ENCODE data around the gene MAMDC4. TPM values are rescaled to one million over a fixed set of nuclear protein-coding genes. Genes with fewer than 3 reads are reported as not detected.

The MAMDC4 gene
- total RNA-seq, 4 donors from 2014 or later = 1.0 to 2.2 (median 1.8) TPM

DNA sequence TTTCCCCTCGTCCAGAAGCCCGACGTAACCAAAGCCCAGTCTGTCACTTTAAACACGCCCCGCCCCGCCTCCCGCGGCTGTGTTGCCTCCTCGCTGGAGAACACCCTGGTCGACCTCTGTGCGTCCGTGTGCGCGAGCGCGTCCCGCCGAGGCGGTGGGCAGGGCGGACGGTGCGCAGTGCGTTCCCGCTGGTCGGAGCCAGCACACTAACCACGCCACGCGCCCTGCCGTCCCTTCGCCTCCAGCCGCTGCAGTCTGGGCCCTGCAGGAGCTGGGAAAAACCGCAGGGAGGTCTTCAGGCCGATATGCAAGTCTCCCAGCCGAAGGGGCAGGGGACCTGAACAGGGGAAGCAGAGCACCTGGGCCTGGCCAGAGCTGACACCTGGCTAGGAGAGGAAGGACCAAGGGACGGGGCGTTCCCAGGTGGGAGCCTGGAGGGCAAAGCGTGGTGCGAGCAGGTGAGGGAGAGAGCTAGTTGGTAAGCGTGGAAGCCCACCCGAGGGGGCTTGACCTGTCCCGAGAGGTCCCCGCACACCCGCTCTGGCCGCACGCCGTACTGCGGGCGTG, 4.2 kb upstream of the MAMDC4 start:
- ATAC-seq = peak; percentile 33
- H3K4me1 ChIP-seq = peaks cover 0 to 79% (median 37%) of the 10 kb centered on the region in 3 donors

DNA sequence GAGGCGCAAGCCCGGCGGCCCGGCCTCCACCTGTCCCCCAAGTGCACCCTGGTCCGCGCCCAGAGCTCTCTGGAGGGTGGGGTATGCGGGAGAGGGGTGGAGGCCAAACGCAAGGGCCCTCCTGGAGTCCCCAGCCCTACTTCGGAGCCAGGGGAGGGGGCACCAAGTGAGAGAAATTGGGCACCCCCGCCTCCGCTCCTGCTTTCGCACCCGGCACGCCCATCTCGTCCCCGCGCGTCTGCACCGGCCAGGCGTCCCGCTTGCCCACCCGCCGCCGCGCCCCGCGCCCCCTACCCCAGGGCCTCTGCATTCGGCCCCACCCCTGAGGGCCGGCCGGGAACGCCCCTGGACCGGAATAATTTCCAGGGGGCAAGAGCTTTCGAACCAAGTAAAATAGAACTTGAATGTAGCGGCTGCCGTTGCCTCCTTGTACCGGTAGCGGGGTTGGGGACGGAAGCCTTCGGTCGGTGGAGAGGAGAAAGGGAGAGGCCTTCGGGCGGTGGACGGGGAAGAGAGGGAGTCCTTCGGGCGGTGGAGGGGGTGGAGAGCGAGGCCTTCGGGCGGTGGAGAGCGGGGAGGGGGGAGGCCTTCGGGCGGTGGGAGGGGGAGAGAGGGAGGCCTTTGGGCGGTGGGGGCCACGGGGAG, 3.6 kb upstream of the MAMDC4 start:
- Histone ChIP-seq H3K4me3 (peak overlapping the region; percentile 35 to 77), H3K9me3 (no peaks in the 10 kb centered on the region), H3K36me3 (peaks cover 0 to 16% of the 10 kb centered on the region in 2 donors), H3K27me3 (peaks cover 49% of the 10 kb centered on the region), H3K27ac (peak overlapping the region; percentile 45 to 96 (median 92)), H3K4me1 (peaks cover 0 to 73% (median 32%) of the 10 kb centered on the region in 3 donors)
- TF ChIP-seq, protein P1, sequence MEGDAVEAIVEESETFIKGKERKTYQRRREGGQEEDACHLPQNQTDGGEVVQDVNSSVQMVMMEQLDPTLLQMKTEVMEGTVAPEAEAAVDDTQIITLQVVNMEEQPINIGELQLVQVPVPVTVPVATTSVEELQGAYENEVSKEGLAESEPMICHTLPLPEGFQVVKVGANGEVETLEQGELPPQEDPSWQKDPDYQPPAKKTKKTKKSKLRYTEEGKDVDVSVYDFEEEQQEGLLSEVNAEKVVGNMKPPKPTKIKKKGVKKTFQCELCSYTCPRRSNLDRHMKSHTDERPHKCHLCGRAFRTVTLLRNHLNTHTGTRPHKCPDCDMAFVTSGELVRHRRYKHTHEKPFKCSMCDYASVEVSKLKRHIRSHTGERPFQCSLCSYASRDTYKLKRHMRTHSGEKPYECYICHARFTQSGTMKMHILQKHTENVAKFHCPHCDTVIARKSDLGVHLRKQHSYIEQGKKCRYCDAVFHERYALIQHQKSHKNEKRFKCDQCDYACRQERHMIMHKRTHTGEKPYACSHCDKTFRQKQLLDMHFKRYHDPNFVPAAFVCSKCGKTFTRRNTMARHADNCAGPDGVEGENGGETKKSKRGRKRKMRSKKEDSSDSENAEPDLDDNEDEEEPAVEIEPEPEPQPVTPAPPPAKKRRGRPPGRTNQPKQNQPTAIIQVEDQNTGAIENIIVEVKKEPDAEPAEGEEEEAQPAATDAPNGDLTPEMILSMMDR (IDR thresholded peaks at IDR 0.05) = no peak
- TF ChIP-seq POLR2AphosphoS5 (IDR thresholded peaks at IDR 0.05) = no peak
- TF ChIP-seq POLR2A (IDR thresholded peaks at IDR 0.05) = no peak
- TF ChIP-seq EP300 (IDR thresholded peaks at IDR 0.05) = no peak
- peak; percentile 22 for ATAC-seq
- WGBS, 2 donors (ENCODE audit: low coverage in 1 of 2) = 0% methylated on average over 8 of the region's 53 CpGs; no CpG with 5 or more reads in 1 of the 2 donors

More for the DNA sequence above, 4.2 kb upstream of the MAMDC4 start:
- TF ChIP-seq, protein P1 (IDR thresholded peaks at IDR 0.05) = no peak
- TF ChIP-seq EP300 (IDR thresholded peaks at IDR 0.05) (no peak), POLR2A (IDR thresholded peaks at IDR 0.05) (peak; percentile 57 to 71), POLR2AphosphoS5 (IDR thresholded peaks at IDR 0.05) (no peak)
- peaks cover 55% of the 10 kb centered on the region for H3K27me3 ChIP-seq
- peaks cover 0 to 16% of the 10 kb centered on the region in 2 donors for H3K36me3 ChIP-seq
- peak overlapping the region; percentile 45 to 96 (median 92) for H3K27ac ChIP-seq
- no peaks in the 10 kb centered on the region for H3K9me3 ChIP-seq
- peak overlapping the region; percentile 35 to 77 for H3K4me3 ChIP-seq
- WGBS, 2 donors (ENCODE audit: low coverage in 1 of 2) = 0% methylated on average over 1 to 3 of the region's 48 CpGs

DNA sequence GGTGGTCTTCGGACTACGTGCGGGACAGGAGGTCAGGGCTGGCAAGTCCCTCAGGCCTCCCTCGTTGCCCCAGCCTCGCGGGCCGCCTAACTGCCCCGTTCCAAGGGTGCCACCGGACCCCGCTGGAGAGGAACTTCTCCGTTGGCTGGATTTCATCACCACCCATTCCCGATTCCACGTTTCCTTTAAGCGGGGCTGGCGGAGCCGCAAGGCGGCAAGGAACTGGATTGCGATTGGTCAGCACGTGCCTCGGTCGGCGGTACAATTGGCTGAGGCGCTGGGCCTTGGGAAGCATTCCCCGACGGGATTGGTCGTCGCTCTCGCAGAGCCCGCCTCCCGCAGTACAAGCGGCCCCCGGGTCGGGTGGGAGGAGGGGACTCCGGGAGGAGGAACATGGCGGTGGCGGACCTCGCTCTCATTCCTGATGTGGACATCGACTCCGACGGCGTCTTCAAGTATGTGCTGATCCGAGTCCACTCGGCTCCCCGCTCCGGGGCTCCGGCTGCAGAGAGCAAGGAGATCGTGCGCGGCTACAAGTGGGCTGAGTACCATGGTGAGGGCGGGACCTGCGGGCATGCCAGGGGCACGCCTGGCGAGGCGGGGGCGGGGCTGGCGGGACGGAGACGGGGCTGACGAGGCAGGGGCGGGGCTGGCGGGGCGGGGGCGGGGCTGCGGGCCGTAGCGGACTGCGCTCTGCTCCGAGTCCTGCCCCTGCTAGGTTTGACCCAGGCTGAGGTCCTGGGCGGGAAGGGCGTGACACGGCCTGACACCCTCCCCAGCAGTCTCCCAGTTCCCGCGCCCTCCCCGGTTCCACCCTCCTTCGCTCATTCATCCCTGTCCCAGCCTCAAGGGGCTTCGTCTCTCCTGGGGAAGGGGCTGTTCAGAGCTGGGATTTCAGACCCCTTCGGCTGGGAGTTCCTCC, 2.8 kb upstream of the MAMDC4 start, which contains the start of gene PHPT1:
PHPT1 (plus strand) TSS at position 372 of the 922 bp plus-strand sequence; CDS start at position 394, 22 bp downstream.
- TF ChIP-seq, protein P1 (IDR thresholded peaks at IDR 0.05) = peak in 1 of 4 experiments; percentile 6
- TF ChIP-seq POLR2AphosphoS5 (IDR thresholded peaks at IDR 0.05) (peak; percentile 92), POLR2A (IDR thresholded peaks at IDR 0.05) (peak; percentile 88 to 93), EP300 (IDR thresholded peaks at IDR 0.05) (no peak)
- Histone ChIP-seq H3K27me3 (peaks cover 41% of the 10 kb centered on the region), H3K36me3 (peaks cover 0 to 16% of the 10 kb centered on the region in 2 donors), H3K4me3 (peak within 1 kb of the TSS; percentile 35 to 77), H3K4me1 (peaks cover 0 to 65% (median 24%) of the 10 kb centered on the region in 3 donors), H3K9me3 (no peaks in the 10 kb centered on the region), H3K27ac (peak within 1 kb of the TSS; percentile 45 to 96 (median 92))
- WGBS, 2 donors (ENCODE audit: low coverage in 1 of 2) = 0% methylated on average over 12 to 14 of the region's 77 CpGs
- ATAC-seq = peak; percentile 94

DNA sequence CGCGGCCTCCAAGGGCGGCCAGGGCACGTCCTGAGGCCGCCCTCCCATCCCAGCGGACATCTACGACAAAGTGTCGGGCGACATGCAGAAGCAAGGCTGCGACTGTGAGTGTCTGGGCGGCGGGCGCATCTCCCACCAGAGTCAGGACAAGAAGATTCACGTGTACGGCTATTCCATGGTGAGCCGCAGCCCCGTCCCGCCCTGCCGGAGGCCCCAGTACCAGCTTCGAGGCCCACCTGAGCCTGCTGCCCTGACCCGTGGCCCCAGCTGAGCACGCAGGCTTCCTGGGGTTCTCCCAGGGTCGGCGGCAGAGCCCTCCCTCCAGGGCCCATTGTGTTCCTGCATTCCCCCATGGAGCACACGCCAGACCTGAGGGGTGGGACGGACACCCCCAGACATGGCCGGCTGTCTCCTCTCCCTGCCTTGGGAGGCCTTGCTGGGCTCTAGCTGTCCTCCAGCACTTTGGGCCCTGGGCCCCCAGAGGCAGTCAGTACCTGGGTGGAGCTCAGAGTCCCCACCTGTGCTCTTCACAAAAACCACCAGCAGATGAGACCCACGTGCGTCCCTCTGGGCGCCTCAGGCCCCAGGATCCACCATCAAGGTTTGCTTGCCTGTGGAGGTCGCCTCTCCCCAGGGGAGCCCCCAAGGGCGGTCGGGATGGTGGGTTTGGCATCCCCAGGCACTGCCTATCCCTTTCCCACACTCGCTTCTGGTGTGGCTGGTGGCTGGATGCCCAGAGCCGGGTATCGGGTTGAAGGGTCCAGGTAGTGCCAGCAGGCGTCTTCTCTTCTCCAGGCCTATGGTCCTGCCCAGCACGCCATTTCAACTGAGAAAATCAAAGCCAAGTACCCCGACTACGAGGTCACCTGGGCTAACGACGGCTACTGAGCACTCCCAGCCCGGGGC, 1.9 kb upstream of the MAMDC4 start:
- no peaks in the 10 kb centered on the region for H3K9me3 ChIP-seq
- H3K4me3 ChIP-seq = peak overlapping the region; percentile 35 to 77
- WGBS, 2 donors (ENCODE audit: low coverage in 1 of 2) = 42% methylated on average over 8 of the region's 43 CpGs; no CpG with 5 or more reads in 1 of the 2 donors
- H3K27me3 ChIP-seq = peaks cover 33% of the 10 kb centered on the region
- peaks cover 0 to 16% of the 10 kb centered on the region in 2 donors for H3K36me3 ChIP-seq
- H3K27ac ChIP-seq = peak overlapping the region in 3 of 4 donors; percentile 91 to 96 (median 94)
- no peak for ATAC-seq
- peaks cover 0 to 59% (median 24%) of the 10 kb centered on the region in 3 donors for H3K4me1 ChIP-seq
- TF ChIP-seq, protein P1 (IDR thresholded peaks at IDR 0.05) = no peak
- TF ChIP-seq POLR2AphosphoS5 (IDR thresholded peaks at IDR 0.05) (no peak), POLR2A (IDR thresholded peaks at IDR 0.05) (no peak), EP300 (IDR thresholded peaks at IDR 0.05) (no peak)

Measured in gastroesophageal sphincter (tissue), 4 donors.